ENCODE results near the gene MAP4K3. TPM values are rescaled to one million over a fixed set of nuclear protein-coding genes. Genes with fewer than 3 reads are reported as not detected.

Gene MAP4K3
- total RNA-seq, 1 experiment from 2014 or later: 26.6 TPM

GRCh38 chr2:39350658-39351057, 86.4 kb downstream of the MAP4K3 start:
- Histone ChIP-seq H3K9me3 (ENCODE audit: control insufficient read depth, insufficient read depth, low read depth, low read length) (no peaks in the 10 kb centered on the region), H3K4me3 (ENCODE audit: low read depth in 2 of 2, low read length in 2 of 2) (no peak overlapping the region), H3K27ac (ENCODE audit: low read length) (no peak overlapping the region), H3K27me3 (ENCODE audit: control insufficient read depth, insufficient read depth, low read length) (no peaks in the 10 kb centered on the region), H3K36me3 (ENCODE audit: control insufficient read depth, insufficient read depth, low read length) (no peaks in the 10 kb centered on the region), H3K4me1 (ENCODE audit: control insufficient read depth, insufficient read depth, low read length) (no peaks in the 10 kb centered on the region)
- DNase-seq (ENCODE audit: low read depth, low spot score) (no peak), ATAC-seq (no peak)
- POLR2A ChIA-PET: no interaction called here
- no peak for TF ChIP-seq TCF7L2 (IDR thresholded peaks at IDR 0.05; ENCODE audit: low read depth, low read length)
- no peak for TF ChIP-seq REST (IDR thresholded peaks at IDR 0.05; ENCODE audit: insufficient read depth in 1 of 2, low read depth in 2 of 2, low read length in 1 of 2)
- no peak for TF ChIP-seq POLR2AphosphoS5 (IDR thresholded peaks at IDR 0.05; ENCODE audit: low read depth, low read length)
- TF ChIP-seq SIN3A (IDR thresholded peaks at IDR 0.05; ENCODE audit: borderline replicate concordance, insufficient read depth, low read depth, low read length): no peak
- in situ Hi-C loops (cut with HindIII; ENCODE audit: low pct_unique_long_range_greater_than_20kb, low sequenced_read_pairs) (no loop called here), intact Hi-C loops (cut with micrococcal nuclease; ENCODE audit: unreplicated experiment) (no loop called here)
- no TSS peak for BruUV-seq (replicated peaks)
- CTCF ChIA-PET: no interaction called here

DNA sequence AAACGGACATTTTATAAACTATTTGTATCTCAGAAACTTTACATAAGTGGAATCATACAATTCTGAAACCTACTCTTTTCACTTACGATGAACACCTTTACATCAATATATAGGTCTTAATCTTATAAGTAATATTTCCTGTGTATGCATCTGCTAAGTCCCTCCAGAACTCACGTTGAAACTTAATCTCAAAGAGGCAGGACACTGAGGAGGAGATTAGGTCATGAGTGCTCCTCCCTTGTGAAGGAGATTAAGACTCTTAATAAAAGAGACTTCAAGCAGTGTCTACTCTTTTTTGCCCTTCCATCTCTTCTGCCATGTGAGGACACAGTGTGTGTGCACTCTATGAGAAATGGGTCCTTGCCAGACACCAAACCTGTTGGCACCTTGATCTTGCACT, 98.6 kb downstream of the MAP4K3 start:
- DNase-seq (ENCODE audit: low read depth, low spot score) (no peak), ATAC-seq (no peak)
- no peaks in the 10 kb centered on the region; the same call in 1 of the 2 replicates for H3K36me3 ChIP-seq (ENCODE audit: control insufficient read depth, insufficient read depth, low read length)
- no peak overlapping the region for H3K4me3 ChIP-seq (ENCODE audit: low read depth in 2 of 2, low read length in 2 of 2)
- H3K4me1 ChIP-seq (ENCODE audit: control insufficient read depth, insufficient read depth, low read length): no peaks in the 10 kb centered on the region
- no peak for TF ChIP-seq SIN3A (IDR thresholded peaks at IDR 0.05; ENCODE audit: borderline replicate concordance, insufficient read depth, low read depth, low read length)
- TF ChIP-seq POLR2AphosphoS5 (IDR thresholded peaks at IDR 0.05; ENCODE audit: low read depth, low read length): no peak
- TF ChIP-seq, protein P1, sequence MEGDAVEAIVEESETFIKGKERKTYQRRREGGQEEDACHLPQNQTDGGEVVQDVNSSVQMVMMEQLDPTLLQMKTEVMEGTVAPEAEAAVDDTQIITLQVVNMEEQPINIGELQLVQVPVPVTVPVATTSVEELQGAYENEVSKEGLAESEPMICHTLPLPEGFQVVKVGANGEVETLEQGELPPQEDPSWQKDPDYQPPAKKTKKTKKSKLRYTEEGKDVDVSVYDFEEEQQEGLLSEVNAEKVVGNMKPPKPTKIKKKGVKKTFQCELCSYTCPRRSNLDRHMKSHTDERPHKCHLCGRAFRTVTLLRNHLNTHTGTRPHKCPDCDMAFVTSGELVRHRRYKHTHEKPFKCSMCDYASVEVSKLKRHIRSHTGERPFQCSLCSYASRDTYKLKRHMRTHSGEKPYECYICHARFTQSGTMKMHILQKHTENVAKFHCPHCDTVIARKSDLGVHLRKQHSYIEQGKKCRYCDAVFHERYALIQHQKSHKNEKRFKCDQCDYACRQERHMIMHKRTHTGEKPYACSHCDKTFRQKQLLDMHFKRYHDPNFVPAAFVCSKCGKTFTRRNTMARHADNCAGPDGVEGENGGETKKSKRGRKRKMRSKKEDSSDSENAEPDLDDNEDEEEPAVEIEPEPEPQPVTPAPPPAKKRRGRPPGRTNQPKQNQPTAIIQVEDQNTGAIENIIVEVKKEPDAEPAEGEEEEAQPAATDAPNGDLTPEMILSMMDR (IDR thresholded peaks at IDR 0.05): no peak
- TF ChIP-seq TCF7L2 (IDR thresholded peaks at IDR 0.05; ENCODE audit: low read depth, low read length): no peak
- TF ChIP-seq REST (IDR thresholded peaks at IDR 0.05; ENCODE audit: insufficient read depth in 1 of 2, low read depth in 2 of 2, low read length in 1 of 2): no peak
- BruUV-seq (replicated peaks): no TSS peak
- ChIA-PET POLR2A (no interaction called here), CTCF (no interaction called here)
- in situ Hi-C loops (cut with HindIII; ENCODE audit: low pct_unique_long_range_greater_than_20kb, low sequenced_read_pairs) (no loop called here), intact Hi-C loops (cut with micrococcal nuclease; ENCODE audit: unreplicated experiment) (no loop called here)
- no peaks in the 10 kb centered on the region for H3K9me3 ChIP-seq (ENCODE audit: control insufficient read depth, insufficient read depth, low read depth, low read length)
- H3K27me3 ChIP-seq (ENCODE audit: control insufficient read depth, insufficient read depth, low read length): no peaks in the 10 kb centered on the region
- no peak overlapping the region for H3K27ac ChIP-seq (ENCODE audit: low read length)

Measured in Panc1 (cell line).